IPS-18c (cell line): ENCODE measurements around the gene CERS3.
"Not testable (repeated sequence)": the region's sequence is repeated elsewhere in the genome, so short reads cannot be mapped to it uniquely, and the experiment has no call there.

Experiments
- H3K4me3 ChIP-seq: 2 replicates; pipeline ENCODE4 v1.7.0; 2013; ENCODE audit warnings: low read depth, mild to moderate bottlenecking, low read length, moderate library complexity; ENCODE audit not compliant: insufficient read depth
- H3K9me3 ChIP-seq: one replicate; pipeline ENCODE4 v1.6.1; 2013; ENCODE audit warnings: mild to moderate bottlenecking, low read length, moderate library complexity; ENCODE audit not compliant: control insufficient read depth, insufficient read depth

The CERS3 gene

GRCh38 chr15:100500226-100500990 lies 28.3 kb downstream of the CERS3 start:
- Histone ChIP-seq H3K9me3 (no peaks in the 10 kb centered on the region), H3K4me3 (no peak overlapping the region)

DNA sequence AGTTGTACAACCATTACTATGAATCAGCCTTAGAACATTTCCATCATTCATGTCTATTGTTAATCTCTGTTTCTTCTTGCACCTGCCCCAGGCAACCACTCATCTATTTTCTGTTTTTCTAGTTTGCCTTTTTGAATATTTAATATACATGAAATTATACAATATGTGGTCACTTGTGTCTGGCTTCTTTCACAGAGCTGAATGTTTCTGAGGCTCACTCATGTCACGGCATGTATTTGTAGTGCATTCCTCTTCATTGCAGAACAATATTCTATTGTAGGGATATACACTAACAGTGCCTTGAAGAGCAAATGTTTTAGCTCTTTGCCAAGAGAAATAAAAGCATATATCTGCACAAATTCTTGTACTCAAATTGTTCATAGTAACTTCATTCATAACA lies 32.9 kb downstream of the CERS3 start:
- H3K9me3 ChIP-seq: no peaks in the 10 kb centered on the region
- no peak overlapping the region for H3K4me3 ChIP-seq

GRCh38 chr15:100493213-100493612 lies 35.5 kb downstream of the CERS3 start:
- Histone ChIP-seq H3K9me3 (no peaks in the 10 kb centered on the region), H3K4me3 (no peak overlapping the region)

DNA sequence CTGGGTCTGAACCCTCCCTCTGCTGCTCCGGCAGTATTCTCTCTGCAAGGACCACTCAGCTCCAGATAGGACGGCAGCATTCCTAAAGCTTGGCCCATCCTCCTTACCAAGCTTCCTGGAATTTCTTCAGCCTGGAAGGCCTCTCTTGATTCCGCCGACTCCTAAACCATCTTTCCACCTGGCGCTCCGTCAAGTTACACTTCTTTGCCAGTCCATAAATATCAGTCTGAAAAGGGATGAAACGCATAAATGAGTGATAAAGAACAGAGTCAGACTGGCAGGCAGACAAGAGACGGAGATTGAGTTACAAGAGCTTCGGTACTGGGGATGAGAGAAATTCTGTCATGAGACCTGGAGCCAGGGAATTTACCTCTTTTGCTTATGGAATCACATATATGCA lies 44.3 kb downstream of the CERS3 start:
- Histone ChIP-seq H3K9me3 (no peaks in the 10 kb centered on the region), H3K4me3 (no peak overlapping the region)

- no peaks in the 10 kb centered on the region for H3K9me3 ChIP-seq
- no peak overlapping the region for H3K4me3 ChIP-seq
These were observed 45.4 kb downstream of the CERS3 start for GRCh38 chr15:100483370-100483769.

DNA sequence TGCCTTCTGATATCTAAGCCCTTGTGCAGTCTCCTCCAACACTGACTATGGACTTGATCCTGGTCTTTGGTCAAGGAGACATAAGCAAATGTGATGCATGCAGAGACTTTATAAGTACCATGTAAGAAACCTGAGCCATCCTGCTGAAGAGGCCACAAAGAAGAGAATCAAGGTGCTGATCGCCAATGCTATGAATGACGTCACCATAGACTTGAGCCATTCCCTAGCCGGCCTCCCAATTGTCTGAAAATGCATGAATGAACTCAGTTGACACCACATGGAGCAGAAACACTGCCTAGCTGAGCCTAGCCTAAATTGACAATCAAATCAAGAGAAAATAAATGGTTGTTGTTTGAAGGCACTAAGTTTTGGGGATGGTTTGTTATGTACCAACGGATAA lies 51.9 kb downstream of the CERS3 start:
- H3K4me3 ChIP-seq: no peak overlapping the region
- no peaks in the 10 kb centered on the region for H3K9me3 ChIP-seq

GRCh38 chr15:100472736-100473135 lies 56.0 kb downstream of the CERS3 start:
- Histone ChIP-seq H3K4me3 (no peak overlapping the region), H3K9me3 (no peaks in the 10 kb centered on the region)

- Histone ChIP-seq H3K4me3 (no peak overlapping the region), H3K9me3 (no peaks in the 10 kb centered on the region)
These were observed 56.8 kb downstream of the CERS3 start for GRCh38 chr15:100471933-100472332.

- Histone ChIP-seq H3K9me3 (no peaks in the 10 kb centered on the region), H3K4me3 (no peak overlapping the region)
These were observed 60.5 kb downstream of the CERS3 start for GRCh38 chr15:100468285-100468684.

GRCh38 chr15:100466073-100466472 lies 62.7 kb downstream of the CERS3 start:
- peaks cover 5% of the 10 kb centered on the region for H3K9me3 ChIP-seq
- H3K4me3 ChIP-seq: no peak overlapping the region

- peaks cover 5% of the 10 kb centered on the region for H3K9me3 ChIP-seq
- H3K4me3 ChIP-seq: no peak overlapping the region
These were observed 63.9 kb downstream of the CERS3 start for GRCh38 chr15:100464888-100465287.

- Histone ChIP-seq H3K4me3 (no peak overlapping the region), H3K9me3 (peaks cover 5% of the 10 kb centered on the region)
These were observed 64.5 kb downstream of the CERS3 start for GRCh38 chr15:100464256-100464655.

DNA sequence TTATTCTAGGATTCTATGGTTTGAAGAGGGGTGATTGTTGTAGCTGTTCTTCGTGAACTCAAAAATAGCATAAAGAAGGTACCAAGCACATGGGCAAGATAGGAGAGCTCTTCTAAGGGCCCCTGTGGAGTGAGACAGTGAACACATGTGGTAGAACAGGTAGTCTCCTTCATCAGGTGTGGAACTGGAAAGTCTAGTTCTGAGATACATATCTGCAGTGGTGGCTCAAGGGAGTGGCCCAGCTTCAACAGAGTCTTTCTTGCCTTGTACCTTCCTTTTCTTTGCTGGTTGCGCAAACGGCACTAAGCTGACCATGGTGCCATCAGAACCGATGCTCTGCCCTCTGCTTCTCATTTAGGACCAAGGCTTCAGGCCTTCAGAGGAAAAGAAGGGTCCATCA lies 65.2 kb downstream of the CERS3 start:
- no peak overlapping the region for H3K4me3 ChIP-seq
- H3K9me3 ChIP-seq: peaks cover 5% of the 10 kb centered on the region

GRCh38 chr15:100461049-100461448 lies 67.7 kb downstream of the CERS3 start:
- H3K9me3 ChIP-seq: peaks cover 5% of the 10 kb centered on the region
- H3K4me3 ChIP-seq: no peak overlapping the region

GRCh38 chr15:100457201-100457600 lies 71.5 kb downstream of the CERS3 start:
- Histone ChIP-seq H3K4me3 (no peak overlapping the region), H3K9me3 (peaks cover 5% of the 10 kb centered on the region)

GRCh38 chr15:100454148-100454547 lies 74.6 kb downstream of the CERS3 start:
- Histone ChIP-seq H3K9me3 (no peaks in the 10 kb centered on the region), H3K4me3 (no peak overlapping the region)

DNA sequence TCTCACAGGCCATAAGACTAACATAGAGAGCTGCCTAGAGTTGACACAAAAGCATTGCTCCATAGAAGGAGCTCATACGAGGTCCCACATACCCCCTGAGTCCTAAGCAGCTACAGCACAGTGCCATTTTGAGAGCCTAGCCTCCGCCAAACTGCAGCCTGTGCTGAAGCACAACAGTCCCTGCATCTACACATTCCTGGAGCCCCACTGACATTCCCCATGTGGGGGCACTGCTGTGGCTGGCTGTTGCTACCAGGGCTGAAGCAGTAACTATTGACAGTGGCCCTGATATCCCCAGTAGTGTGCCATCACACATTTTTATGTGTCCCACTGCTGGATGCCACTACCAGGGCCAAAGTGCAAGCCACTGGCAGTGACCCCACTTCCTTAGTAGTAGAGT lies 80.3 kb downstream of the CERS3 start:
- Histone ChIP-seq H3K4me3 (no peak overlapping the region), H3K9me3 (no peaks in the 10 kb centered on the region)

GRCh38 chr15:100441063-100441462 lies 87.7 kb downstream of the CERS3 start:
- not testable (repeated sequence) for H3K9me3 ChIP-seq, H3K4me3 ChIP-seq

DNA sequence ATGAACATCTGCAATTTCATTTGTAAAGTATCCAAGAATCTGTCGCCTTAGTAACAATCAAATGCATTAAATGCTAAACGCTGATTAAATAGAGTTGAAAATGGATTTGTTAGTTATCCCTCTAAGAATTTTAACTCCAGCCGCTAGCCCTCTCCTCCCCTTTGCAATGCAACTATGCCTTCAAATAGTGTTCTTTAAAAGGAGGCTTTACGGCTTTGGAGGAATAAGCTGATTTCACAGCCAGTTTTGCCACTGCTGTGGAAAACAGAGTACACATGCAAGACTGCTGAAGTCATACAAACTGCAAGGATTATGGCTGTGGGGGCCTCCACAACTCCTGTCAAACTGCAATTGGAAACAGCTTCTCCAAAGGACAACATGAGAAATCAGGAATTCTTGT lies 89.2 kb downstream of the CERS3 start:
- Histone ChIP-seq H3K4me3 (no peak overlapping the region), H3K9me3 (no peaks in the 10 kb centered on the region)
